ENCODE data around the gene IKZF3. TPM values are rescaled to one million over a fixed set of nuclear protein-coding genes. Genes with fewer than 3 reads are reported as not detected.
A peak's percentile ranks its signal among the peaks of the same experiment; 100 is the strongest.

The IKZF3 gene
- total RNA-seq, 1 donor from 2014 or later, result 0.34 TPM

- TF ChIP-seq CTCF (IDR thresholded peaks at IDR 0.05; ENCODE audit: insufficient read depth, low read depth, low read length) (no peak), EZH2 (IDR thresholded peaks at IDR 0.05; ENCODE audit: insufficient read depth, low read length) (no peak)
- Histone ChIP-seq H4K20me1 (ENCODE audit: insufficient read depth, low read length) (no peaks in the 10 kb centered on the region), H3K9ac (ENCODE audit: low read length) (no peak overlapping the region), H3K27ac (ENCODE audit: low read depth, low read length) (no peak overlapping the region), H3K27me3 (ENCODE audit: insufficient read depth, low read length) (peaks cover 41% of the 10 kb centered on the region), H3K9me3 (ENCODE audit: insufficient read depth, low read depth, low read length) (no peaks in the 10 kb centered on the region), H3K4me2 (ENCODE audit: low read length) (no peak overlapping the region), H3K4me1 (ENCODE audit: insufficient read depth, low read length) (no peaks in the 10 kb centered on the region), H3K4me3 (ENCODE audit: insufficient read depth, low read depth, low read length) (no peak overlapping the region), H3K79me2 (ENCODE audit: insufficient read depth, low read length) (no peaks in the 10 kb centered on the region), H2AFZ (ENCODE audit: low read depth, low read length) (no peak overlapping the region), H3K36me3 (ENCODE audit: insufficient read depth, low read length) (no peaks in the 10 kb centered on the region)
- Mint-ChIP-seq H3K27me3 (ENCODE audit: low read depth, unreplicated experiment) (peaks cover 8% of the 10 kb centered on the region), H3K4me1 (ENCODE audit: low read depth, unreplicated experiment) (peaks cover 12% of the 10 kb centered on the region), H3K4me3 (ENCODE audit: unreplicated experiment) (no peak overlapping the region), H3K36me3 (ENCODE audit: low read depth, unreplicated experiment) (peaks cover 7% of the 10 kb centered on the region), H3K9me3 (ENCODE audit: unreplicated experiment) (peaks cover 16% of the 10 kb centered on the region), H3K27ac (ENCODE audit: unreplicated experiment) (no peak overlapping the region)
- no peak for FAIRE-seq
- DNase-seq (ENCODE audit: low read depth), result peak; percentile 75
These were observed 94.0 kb downstream of the IKZF3 start for GRCh38 chr17:39769974-39770587.

GRCh38 chr17:39767147-39767546, 97.0 kb downstream of the IKZF3 start:
- H3K79me2 ChIP-seq (ENCODE audit: insufficient read depth, low read length), result no peaks in the 10 kb centered on the region
- H3K9me3 ChIP-seq (ENCODE audit: insufficient read depth, low read depth, low read length), result no peaks in the 10 kb centered on the region
- H3K9me3 Mint-ChIP-seq (ENCODE audit: unreplicated experiment), result peaks cover 16% of the 10 kb centered on the region
- peaks cover 7% of the 10 kb centered on the region for H3K4me1 ChIP-seq (ENCODE audit: insufficient read depth, low read length)
- no peaks in the 10 kb centered on the region for H3K36me3 ChIP-seq (ENCODE audit: insufficient read depth, low read length)
- H3K4me2 ChIP-seq (ENCODE audit: low read length), result no peak overlapping the region
- peaks cover 7% of the 10 kb centered on the region for H3K36me3 Mint-ChIP-seq (ENCODE audit: low read depth, unreplicated experiment)
- H2AFZ ChIP-seq (ENCODE audit: low read depth, low read length), result no peak overlapping the region
- DNase-seq (ENCODE audit: low read depth), result no peak
- no peak for FAIRE-seq
- no peak overlapping the region for H3K27ac Mint-ChIP-seq (ENCODE audit: unreplicated experiment)
- peaks cover 12% of the 10 kb centered on the region for H3K27me3 Mint-ChIP-seq (ENCODE audit: low read depth, unreplicated experiment)
- H3K9ac ChIP-seq (ENCODE audit: low read length), result no peak overlapping the region
- H3K4me3 ChIP-seq (ENCODE audit: insufficient read depth, low read depth, low read length), result no peak overlapping the region
- H3K4me3 Mint-ChIP-seq (ENCODE audit: unreplicated experiment), result no peak overlapping the region
- no peak overlapping the region for H3K27ac ChIP-seq (ENCODE audit: low read depth, low read length)
- TF ChIP-seq EZH2 (IDR thresholded peaks at IDR 0.05; ENCODE audit: insufficient read depth, low read length) (no peak), CTCF (IDR thresholded peaks at IDR 0.05; ENCODE audit: insufficient read depth, low read depth, low read length) (no peak)
- peaks cover 20% of the 10 kb centered on the region for H3K4me1 Mint-ChIP-seq (ENCODE audit: low read depth, unreplicated experiment)
- peaks cover 33% of the 10 kb centered on the region for H3K27me3 ChIP-seq (ENCODE audit: insufficient read depth, low read length)
- no peaks in the 10 kb centered on the region for H4K20me1 ChIP-seq (ENCODE audit: insufficient read depth, low read length)

- H3K9me3 ChIP-seq (ENCODE audit: insufficient read depth, low read depth, low read length), result no peaks in the 10 kb centered on the region
- peaks cover 7% of the 10 kb centered on the region for H3K36me3 Mint-ChIP-seq (ENCODE audit: low read depth, unreplicated experiment)
- peaks cover 23% of the 10 kb centered on the region for H3K27me3 ChIP-seq (ENCODE audit: insufficient read depth, low read length)
- H3K4me2 ChIP-seq (ENCODE audit: low read length), result no peak overlapping the region
- H3K9me3 Mint-ChIP-seq (ENCODE audit: unreplicated experiment), result peaks cover 16% of the 10 kb centered on the region
- no peaks in the 10 kb centered on the region for H3K36me3 ChIP-seq (ENCODE audit: insufficient read depth, low read length)
- no peak overlapping the region for H3K4me3 Mint-ChIP-seq (ENCODE audit: unreplicated experiment)
- H3K27ac ChIP-seq (ENCODE audit: low read depth, low read length), result no peak overlapping the region
- peaks cover 7% of the 10 kb centered on the region for H3K4me1 ChIP-seq (ENCODE audit: insufficient read depth, low read length)
- H3K79me2 ChIP-seq (ENCODE audit: insufficient read depth, low read length), result no peaks in the 10 kb centered on the region
- H3K9ac ChIP-seq (ENCODE audit: low read length), result no peak overlapping the region
- no peaks in the 10 kb centered on the region for H4K20me1 ChIP-seq (ENCODE audit: insufficient read depth, low read length)
- no peak overlapping the region for H2AFZ ChIP-seq (ENCODE audit: low read depth, low read length)
- H3K27ac Mint-ChIP-seq (ENCODE audit: unreplicated experiment), result no peak overlapping the region
- no peak for DNase-seq (ENCODE audit: low read depth)
- TF ChIP-seq CTCF (IDR thresholded peaks at IDR 0.05; ENCODE audit: insufficient read depth, low read depth, low read length), result no peak
- no peak for TF ChIP-seq EZH2 (IDR thresholded peaks at IDR 0.05; ENCODE audit: insufficient read depth, low read length)
- FAIRE-seq, result no peak
- peaks cover 20% of the 10 kb centered on the region for H3K4me1 Mint-ChIP-seq (ENCODE audit: low read depth, unreplicated experiment)
- no peak overlapping the region for H3K4me3 ChIP-seq (ENCODE audit: insufficient read depth, low read depth, low read length)
- peaks cover 12% of the 10 kb centered on the region for H3K27me3 Mint-ChIP-seq (ENCODE audit: low read depth, unreplicated experiment)
These were observed 98.3 kb downstream of the IKZF3 start for GRCh38 chr17:39765766-39766165.
